Liver (tissue), 3 donors: ENCODE results near the gene TSPAN19.

ENCODE experiments used
- ATF3 ChIP-seq: IDR thresholded peaks from 2 replicates; pipeline ENCODE4 v1.6.1; 2016; ENCODE audit warnings: antibody characterized with exemption
- CTCF ChIP-seq: fragments of 150-350 bp; IDR thresholded peaks from 2 replicates; pipeline ENCODE4 v1.5.1; 2017; ENCODE audit warnings: improper control_type of control experiment, low read depth, low read length; ENCODE audit not compliant: missing input control
- EGR1 ChIP-seq, 2 donors: IDR thresholded peaks; 2 replicates each; pipeline ENCODE4 v1.6.1; 2016 to 2018; ENCODE audit warnings: antibody characterized with exemption in 2 of 2, low read depth in 2 of 2
- FOXA1 ChIP-seq: IDR thresholded peaks from 2 replicates; pipeline ENCODE4 v1.6.1; 2016; ENCODE audit warnings: antibody characterized with exemption
- HNF4A ChIP-seq, 2 donors: conservative IDR thresholded peaks; 2 replicates each; pipeline ENCODE4 v1.6.1; 2016; ENCODE audit warnings: antibody characterized with exemption in 2 of 2, mild to moderate bottlenecking in 2 of 2
- RAD21 ChIP-seq, 2 donors: IDR thresholded peaks; 2 replicates each; pipeline ENCODE4 v1.6.1; 2016; ENCODE audit warnings: antibody characterized with exemption in 2 of 2, mild to moderate bottlenecking in 2 of 2
- RXRA ChIP-seq, 2 donors: IDR thresholded peaks; 2 replicates each; pipeline ENCODE4 v1.6.1; 2017 to 2018; ENCODE audit warnings: antibody characterized with exemption in 2 of 2, mild to moderate bottlenecking in 1 of 2
- SP1 ChIP-seq: IDR thresholded peaks from 2 replicates; pipeline ENCODE4 v1.6.1; 2018; ENCODE audit warnings: antibody characterized with exemption, mild to moderate bottlenecking
- TAF1 ChIP-seq: conservative IDR thresholded peaks from 2 replicates; pipeline ENCODE4 v1.6.1; 2016; ENCODE audit warnings: antibody characterized with exemption, mild to moderate bottlenecking
- YY1 ChIP-seq: IDR thresholded peaks from 2 replicates; pipeline ENCODE4 v1.6.1; 2016; ENCODE audit warnings: antibody characterized with exemption, mild to moderate bottlenecking
- TF ChIP-seq, protein P1 (sequence below): IDR thresholded peaks from 2 replicates; pipeline ENCODE4 v1.6.1; 2016; ENCODE audit warnings: antibody characterized with exemption
- TF ChIP-seq, protein P2 (sequence below): IDR thresholded peaks from 2 replicates; pipeline ENCODE4 v1.6.1; 2016; ENCODE audit warnings: antibody characterized with exemption, mild to moderate bottlenecking
- donor health status: healthy.
- donor health status: healthy.

GRCh38 chr12:85058339-85058738 is 22.3 kb upstream of the TSPAN19 start:
- TF ChIP-seq CTCF: no peak
- no peak for TF ChIP-seq RXRA (IDR thresholded peaks at IDR 0.05)
- TF ChIP-seq TAF1: no peak
- TF ChIP-seq EGR1 (IDR thresholded peaks at IDR 0.05; ENCODE audit: low read depth in 2 of 2): no peak
- TF ChIP-seq, protein P1, sequence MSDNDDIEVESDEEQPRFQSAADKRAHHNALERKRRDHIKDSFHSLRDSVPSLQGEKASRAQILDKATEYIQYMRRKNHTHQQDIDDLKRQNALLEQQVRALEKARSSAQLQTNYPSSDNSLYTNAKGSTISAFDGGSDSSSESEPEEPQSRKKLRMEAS: no peak
- TF ChIP-seq FOXA1: no peak
- TF ChIP-seq HNF4A (conservative IDR thresholded peaks at IDR 0.05): no peak
- TF ChIP-seq YY1: no peak
- no peak for TF ChIP-seq RAD21 (IDR thresholded peaks at IDR 0.05)
- TF ChIP-seq, protein P2, sequence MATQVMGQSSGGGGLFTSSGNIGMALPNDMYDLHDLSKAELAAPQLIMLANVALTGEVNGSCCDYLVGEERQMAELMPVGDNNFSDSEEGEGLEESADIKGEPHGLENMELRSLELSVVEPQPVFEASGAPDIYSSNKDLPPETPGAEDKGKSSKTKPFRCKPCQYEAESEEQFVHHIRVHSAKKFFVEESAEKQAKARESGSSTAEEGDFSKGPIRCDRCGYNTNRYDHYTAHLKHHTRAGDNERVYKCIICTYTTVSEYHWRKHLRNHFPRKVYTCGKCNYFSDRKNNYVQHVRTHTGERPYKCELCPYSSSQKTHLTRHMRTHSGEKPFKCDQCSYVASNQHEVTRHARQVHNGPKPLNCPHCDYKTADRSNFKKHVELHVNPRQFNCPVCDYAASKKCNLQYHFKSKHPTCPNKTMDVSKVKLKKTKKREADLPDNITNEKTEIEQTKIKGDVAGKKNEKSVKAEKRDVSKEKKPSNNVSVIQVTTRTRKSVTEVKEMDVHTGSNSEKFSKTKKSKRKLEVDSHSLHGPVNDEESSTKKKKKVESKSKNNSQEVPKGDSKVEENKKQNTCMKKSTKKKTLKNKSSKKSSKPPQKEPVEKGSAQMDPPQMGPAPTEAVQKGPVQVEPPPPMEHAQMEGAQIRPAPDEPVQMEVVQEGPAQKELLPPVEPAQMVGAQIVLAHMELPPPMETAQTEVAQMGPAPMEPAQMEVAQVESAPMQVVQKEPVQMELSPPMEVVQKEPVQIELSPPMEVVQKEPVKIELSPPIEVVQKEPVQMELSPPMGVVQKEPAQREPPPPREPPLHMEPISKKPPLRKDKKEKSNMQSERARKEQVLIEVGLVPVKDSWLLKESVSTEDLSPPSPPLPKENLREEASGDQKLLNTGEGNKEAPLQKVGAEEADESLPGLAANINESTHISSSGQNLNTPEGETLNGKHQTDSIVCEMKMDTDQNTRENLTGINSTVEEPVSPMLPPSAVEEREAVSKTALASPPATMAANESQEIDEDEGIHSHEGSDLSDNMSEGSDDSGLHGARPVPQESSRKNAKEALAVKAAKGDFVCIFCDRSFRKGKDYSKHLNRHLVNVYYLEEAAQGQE: no peak
- no peak for TF ChIP-seq SP1
- TF ChIP-seq ATF3: no peak
